GM21717 (cell line): ENCODE results near the gene CALHM1.
"Not testable (repeated sequence)": the region's sequence is repeated elsewhere in the genome, so short reads cannot be mapped to it uniquely, and the experiment has no call there.

Experiments
- ATAC-seq: cut with Tn5 transposase; IDR thresholded peaks from one replicate; pipeline ENCODE4 v1.9.1; 2021; ENCODE audit warnings: mild to moderate bottlenecking, moderate library complexity; ENCODE audit not compliant: unreplicated experiment

CALHM1 gene

GRCh38 chr10:103486635-103487409, 28.1 kb upstream of the CALHM1 start:
- ATAC-seq, result not testable (repeated sequence)

- ATAC-seq, result no peak
These were observed 23.4 kb upstream of the CALHM1 start for GRCh38 chr10:103481974-103482531.

DNA sequence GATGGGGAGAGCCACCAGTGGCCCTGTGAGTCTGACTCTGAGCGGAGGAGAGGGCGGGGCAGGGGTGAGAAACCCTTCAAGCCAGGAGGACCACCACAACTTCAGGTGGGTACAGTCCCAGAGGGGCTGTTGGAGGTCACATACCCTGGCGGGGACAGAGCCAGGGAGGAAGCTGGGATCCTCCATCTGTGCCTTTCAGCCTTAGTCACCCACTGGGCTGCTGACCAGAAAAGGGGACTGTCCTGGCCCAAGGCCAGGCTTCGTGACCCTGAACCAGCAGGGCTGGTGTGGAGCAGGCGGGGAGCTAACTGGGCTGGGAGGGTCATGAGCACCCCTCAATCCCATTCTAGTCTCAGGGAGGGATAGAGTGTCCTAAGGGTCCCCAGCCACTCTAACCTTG, 21.8 kb upstream of the CALHM1 start:
- no peak for ATAC-seq

DNA sequence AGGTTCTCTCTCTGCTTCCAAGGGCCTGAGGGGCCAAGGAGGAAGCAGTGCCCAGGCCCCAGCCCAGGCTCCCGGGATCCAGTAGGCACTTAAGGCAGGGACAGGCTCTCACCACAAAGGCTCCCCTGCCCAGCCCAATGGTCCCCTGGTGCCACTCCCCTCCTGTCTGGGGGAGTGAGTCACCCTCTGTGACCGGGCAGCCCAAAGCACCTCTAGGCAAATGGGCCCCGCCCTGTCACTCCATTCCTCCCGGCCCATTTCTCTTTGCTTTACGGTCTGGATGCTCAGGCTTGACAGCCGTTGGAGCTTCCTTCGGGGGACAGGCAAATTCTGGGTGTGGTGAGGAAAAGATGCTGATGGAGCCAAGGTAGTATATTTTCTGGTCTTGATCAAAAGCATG, 20.4 kb upstream of the CALHM1 start, which contains the start of gene CALHM3:
CALHM3 (minus strand) TSS at position 106 of the 400 bp plus-strand sequence. CDS start 208 bp downstream, outside the sequence.
- no peak for ATAC-seq

DNA sequence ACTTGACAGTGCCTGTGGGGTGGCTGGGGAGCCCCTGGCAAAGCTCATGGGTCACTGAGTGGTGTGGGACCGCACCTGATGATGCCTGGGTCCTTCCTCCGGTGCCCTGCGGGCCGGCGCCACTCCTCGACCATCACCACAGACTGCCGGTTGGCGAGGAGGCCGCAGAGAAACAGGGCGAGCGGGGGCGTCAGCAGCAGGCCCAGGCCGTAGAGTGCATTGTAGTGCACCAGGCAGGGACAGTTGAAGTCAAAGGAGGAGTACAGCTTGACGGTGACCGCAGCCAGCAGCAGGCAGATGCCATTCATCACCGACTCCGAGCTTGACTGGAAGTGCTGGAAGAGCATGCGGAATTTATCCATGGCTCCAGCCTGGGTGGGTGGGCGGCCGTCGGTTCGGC, 20.0 kb upstream of the CALHM1 start:
- no peak for ATAC-seq

DNA sequence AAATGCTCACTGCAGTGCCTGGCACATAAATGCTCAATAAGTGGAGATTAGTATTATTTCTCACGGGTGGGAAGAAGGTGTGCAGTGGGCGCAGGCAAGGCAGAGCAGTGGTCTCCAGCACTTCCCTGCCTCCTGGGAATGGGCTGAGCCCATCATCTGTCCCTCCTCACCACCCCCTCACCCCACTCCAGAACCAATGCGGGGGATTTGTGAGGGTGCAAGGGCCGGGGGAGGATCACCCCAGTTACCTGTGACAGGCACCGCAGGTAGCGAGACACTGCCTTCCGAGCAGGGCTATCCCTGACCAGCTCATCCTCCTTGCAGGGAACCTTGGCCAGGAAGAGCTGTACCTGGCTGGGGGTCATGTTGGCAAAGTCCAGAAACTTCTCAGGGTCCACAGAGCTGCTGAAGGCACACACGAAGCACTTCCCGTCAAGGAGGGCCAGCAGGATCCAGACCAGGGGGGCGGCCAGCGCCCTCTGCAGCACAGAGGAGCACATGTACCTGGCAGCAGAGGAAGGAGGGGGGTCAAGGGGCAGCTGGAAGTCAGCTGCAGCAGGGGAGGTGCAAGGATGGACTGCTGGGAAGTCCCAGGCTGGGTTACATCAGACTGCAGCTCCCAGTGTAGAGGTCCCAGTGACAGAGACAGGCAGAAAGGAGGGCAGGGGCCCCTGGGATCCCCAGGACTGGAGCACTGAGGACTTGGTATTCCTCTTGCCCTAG, 17.5 kb upstream of the CALHM1 start:
- ATAC-seq, result no peak

- no peak for ATAC-seq
These were observed 16.7 kb upstream of the CALHM1 start for GRCh38 chr10:103475437-103475836.

DNA sequence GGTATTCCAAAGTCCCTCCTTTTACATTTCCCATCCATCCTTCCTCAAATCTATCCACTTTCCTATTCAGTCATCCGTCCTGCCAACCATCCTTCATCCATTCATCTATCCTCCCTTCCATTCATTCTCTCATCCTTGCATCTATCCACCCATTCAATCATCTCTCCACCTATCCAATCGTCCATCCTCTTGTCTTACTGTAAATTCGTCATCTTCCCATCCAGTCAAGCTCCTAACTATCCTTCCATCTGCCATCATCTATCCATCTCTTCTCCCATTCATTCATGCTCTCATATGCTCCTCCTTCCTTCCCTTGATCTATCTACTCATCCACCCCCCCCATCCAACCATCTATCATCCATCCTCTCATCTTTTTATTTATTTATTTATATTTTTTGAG, 15.4 kb upstream of the CALHM1 start:
- no peak for ATAC-seq

DNA sequence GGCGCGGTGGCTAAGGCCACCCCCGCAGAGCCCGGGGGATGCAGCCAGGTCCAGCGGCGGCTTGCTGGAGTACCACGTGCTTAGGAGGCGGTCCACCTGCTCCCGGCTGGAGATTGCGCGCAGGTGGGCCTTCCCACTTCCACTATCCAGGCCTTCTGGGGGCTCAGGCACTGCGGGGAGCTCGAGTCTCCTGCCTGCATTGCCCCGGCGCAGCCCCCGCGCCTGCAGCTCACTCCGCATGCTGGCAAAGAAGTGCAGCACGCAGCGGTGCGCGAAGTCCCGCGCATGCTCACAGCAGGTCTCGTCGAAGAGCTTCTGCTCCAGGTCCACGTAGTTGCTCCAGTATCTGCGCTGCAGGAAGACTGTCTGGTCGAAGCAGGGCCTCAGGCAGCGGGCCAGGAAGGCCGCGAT, 14.6 kb upstream of the CALHM1 start:
- ATAC-seq, result no peak

DNA sequence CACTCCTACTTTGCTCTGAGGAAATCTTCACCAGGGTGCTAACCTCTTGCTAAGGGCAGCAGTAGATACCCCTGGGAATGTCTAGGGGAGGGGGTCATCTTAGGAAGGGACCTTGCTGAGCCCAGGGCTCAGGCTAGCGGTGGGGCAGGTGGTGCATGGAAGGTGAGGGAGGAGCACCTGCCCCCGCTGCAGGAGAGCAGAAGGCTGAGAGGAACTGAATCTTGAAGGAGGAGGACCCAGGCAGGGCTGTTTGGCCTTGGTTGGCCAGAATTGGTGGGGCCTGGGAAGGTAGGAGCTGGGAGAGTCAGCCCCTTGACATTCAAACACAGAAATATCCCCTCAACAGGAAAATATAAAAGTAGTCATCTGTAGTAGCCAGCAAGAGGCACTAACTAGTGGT, 13.3 kb upstream of the CALHM1 start:
- ATAC-seq, result peak; percentile 33

GRCh38 chr10:103470761-103471653, 12.3 kb upstream of the CALHM1 start:
- ATAC-seq, result peak; percentile 74

DNA sequence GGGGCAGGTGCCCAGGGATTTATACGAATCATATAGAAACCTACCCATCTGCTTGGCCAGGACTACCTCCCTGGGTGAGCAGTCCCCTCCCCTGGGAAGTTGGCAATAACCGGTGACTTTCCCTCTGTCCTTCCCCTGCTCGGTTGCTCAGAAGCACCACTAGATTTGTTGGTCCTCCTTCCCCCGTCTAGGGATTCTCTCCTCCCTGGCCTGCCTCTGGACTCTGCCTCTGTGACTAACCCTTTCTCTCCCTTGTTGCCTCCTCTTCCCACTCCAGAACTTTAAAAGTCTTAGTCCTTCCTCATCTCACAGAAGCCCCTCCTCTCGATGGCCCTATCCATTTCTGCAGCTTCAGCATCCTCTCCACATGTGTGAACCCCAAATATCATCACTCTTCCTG, 10.5 kb upstream of the CALHM1 start:
- no peak for ATAC-seq

- peak; percentile 28 for ATAC-seq
These were observed 8.7 kb upstream of the CALHM1 start for GRCh38 chr10:103467406-103467805.

DNA sequence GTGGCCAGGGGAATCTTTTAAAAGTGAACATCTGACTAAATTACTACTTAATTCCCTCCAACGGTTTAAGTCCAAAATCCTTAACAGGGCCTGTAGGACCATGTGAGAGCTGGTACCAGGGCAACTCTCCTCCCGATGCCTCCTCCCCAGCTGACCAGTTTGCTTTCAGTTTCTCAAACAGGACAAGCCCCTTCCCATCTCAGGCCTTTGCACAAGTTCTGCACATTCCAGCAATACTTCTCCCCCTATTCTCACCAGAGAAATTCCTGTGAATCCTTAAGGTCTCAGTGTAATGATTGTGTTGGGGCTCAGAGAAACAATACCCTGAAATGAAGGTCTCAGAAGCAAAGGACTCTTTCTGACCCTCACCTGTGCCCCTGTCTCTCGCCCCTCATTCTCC, 8.0 kb upstream of the CALHM1 start:
- ATAC-seq, result no peak

DNA sequence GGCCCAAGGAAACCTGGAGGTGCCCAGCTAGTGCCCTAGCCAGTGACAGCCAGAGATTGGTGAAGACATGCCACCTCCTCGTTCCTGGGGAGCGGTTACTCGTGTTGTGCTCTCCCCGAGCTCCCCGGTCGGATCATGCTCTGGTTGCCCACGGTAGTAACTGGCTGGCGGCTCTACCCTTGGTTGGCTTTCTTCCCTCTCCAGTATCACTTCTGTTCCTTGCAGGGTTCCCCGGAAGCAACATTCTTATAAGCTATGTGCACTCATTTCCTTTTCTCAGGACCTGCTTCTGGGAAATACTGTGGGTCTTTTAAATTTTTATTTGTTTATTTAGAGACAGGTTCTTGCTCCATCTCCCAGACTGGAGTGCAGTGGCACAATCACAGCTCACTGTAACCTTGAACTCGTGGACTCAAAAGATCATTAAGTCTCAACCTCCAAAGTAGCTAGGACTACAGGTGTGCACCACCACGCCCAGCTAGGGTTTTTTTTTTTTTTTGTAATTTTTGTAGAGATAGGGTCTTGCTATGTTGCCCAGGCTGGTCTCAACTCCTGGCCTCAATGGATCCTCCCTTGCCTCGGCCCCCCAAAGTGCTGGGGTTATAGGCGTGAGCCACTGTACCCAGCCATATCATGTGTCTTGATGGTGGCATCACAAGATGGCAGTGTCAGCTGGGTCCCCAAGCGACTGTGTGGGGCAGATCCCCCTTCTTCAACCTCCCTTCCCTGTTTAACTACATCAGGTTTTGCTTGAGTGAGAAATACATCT, 6.9 kb upstream of the CALHM1 start:
- no peak for ATAC-seq

DNA sequence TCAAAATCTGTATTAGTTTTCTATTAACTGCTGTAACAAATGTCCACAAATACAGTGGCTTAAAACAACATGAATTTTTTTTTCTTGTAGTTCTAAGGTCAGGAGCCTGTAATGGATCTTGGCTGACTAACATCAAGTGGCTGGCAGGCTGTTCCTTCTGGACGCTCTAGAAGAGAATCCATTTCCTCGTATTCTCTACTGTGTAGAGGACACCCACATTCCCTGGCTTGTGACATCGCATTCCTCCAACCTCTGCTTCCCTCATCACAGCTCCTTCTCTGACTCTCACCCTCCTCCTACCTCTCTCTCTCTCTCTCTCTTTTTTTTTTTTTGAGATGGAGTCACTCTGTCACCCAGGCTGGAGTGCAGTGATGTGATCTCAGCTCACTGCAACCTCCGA, 4.8 kb upstream of the CALHM1 start:
- ATAC-seq, result no peak

DNA sequence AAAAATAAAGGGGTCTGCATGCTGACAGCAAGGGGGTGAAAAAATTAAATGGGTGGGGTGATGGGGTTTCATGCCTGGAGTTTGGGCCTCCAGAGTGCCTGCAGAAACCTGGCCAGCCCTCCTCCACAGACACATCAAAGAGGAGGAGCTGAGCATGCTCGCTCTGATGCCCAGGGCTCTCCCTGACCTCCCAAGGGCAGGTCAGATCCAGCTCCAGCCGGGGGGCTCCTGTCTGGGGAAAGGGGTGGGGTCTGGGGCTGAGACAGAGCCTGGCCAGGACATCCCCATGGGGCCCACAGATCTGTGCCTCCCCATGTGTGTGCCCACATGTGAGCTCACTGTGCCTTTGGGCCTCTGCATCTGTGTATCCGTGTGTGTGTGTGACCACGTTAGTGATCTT, 915 bp upstream of the CALHM1 start:
- ATAC-seq, result no peak

DNA sequence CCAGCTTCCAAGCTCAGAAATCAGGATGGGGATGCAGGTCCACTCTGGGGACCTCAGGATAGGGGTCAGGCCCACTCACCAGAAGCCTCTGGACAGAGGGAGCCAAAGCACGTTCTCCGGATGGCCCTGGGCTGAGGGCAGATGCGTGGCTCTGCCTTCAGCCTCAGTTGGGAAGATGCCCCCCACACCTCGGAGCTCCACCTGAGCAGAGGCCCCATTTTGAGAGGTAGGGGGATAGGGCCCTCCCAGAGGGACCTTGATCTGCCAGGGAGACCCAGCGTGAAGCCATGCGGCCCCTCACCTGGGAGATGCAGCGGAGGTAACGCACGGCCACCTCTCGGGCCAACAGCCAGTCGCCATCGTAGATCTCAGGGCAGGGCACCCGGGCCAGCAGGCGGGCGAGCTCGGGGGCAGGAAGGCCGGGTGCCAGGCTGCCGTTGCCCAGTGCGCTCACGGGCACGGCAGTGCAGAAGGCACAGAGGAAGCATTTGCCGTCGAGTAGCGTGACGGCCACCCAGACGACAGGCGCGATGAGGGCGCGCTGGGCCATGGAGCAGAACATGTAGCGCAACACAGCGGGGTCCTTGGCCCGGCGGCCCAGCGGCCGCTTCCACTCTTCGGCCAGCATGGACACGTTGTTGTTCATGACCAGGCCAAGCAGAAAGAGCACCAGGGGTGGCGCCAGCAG, 660 bp downstream of the CALHM1 start:
- ATAC-seq, result no peak

DNA sequence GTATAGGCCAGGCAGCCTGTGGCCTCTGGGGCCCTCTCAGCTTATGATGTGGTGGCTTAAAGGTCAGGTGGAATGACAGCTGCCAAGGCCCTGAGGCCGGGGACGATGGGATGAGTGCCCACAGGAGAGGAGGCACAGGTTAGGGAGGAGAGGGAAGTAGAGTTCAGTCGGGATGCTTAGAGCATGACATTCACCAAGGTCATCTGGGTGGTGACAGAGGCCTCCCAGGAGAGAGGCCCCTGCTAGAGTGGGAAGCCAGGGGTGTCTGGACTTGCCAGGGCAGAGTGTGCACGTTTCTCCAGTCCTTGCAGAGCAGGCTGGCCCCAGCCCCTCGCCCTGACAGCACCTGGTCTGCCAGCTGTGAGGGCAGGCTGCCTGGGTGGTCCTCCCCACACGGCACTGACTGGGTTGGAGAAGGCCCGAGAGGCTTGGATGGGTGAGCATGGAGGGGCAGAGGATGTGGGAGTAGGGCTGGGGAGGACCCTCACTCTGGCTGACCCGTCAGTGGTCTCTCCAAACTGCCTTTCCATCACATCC, 1.5 kb downstream of the CALHM1 start:
- ATAC-seq, result no peak
